Measurements from ENCODE around the gene KXD1.
A peak's percentile ranks its signal among the peaks of the same experiment; 100 is the strongest.
"Not testable (repeated sequence)": the region's sequence is repeated elsewhere in the genome, so short reads cannot be mapped to it uniquely, and the experiment has no call there.

Gene KXD1

DNA sequence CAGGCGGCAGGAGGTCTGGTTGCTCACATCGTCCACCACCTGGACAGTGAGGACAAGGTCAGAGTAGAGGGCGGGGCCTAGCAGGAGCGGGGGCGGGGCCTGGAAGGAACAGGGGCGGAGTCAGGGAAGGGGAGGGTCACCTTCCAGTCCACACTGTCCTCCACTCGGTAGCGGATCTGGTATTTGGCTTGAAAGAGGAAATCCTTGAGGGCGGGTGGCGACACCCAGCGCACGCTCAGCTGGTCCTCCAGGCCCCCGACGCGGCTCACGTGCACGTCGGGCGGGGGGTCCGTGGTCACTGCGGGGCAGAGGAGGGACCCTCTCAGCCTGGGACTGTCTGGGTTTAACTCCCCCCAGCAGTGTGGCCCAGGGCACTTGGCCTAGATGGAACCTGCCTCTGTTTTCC is 39.1 kb downstream of the KXD1 start:
- DNase-seq: peak; percentile 42
- no peak overlapping the region for H3K4me3 Mint-ChIP-seq
- no peak for ATAC-seq
- H3K9me3 Mint-ChIP-seq: no peaks in the 10 kb centered on the region
- no peak overlapping the region for H3K27ac Mint-ChIP-seq
- no peaks in the 10 kb centered on the region for H3K36me3 Mint-ChIP-seq (ENCODE audit: low read depth)
- H3K27me3 Mint-ChIP-seq: peaks cover 18% of the 10 kb centered on the region
- peaks cover 18% of the 10 kb centered on the region for H3K4me1 Mint-ChIP-seq

DNA sequence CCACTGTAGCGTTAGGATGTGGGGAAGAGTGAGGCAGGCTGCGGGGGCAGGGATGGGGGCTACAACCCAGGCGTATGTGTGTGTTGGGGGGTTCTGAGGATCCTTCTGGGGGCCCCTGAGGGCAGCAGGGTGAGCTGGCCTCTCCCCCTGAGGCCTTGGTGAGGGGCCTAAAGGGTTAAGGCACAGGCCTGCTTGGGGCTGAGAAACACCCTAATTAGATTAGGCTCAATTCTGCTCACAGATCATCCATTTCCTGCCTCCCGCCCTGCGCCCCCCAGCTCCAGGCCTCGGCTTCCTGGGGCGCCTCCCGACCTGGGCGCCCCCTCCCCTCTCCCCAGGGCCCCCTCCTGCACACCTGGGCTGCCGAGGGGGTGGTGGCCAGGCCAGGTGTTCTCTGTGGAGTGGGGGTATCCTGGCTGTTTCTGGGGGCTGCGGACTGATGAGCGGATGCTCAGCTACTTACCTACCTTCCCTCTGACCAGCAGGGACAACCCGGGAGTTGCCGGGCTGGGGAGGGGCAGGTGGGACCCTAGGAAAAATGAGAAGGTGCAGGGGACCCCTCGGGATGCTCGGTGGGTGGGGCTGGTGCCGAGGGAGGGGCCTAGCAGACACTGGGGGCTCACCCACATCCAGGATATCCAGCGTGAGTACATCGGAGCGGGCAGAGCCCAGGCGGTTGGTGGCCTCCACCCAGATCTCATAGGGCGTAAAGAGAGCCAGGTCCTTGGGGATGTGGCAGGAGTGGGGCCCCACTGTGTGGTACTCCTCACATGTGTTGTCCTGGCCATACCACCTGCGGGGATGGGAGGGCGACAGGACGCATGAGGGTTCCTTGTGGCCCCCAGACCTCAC is 40.4 kb downstream of the KXD1 start:
- no peak overlapping the region for H3K4me3 Mint-ChIP-seq
- H3K36me3 Mint-ChIP-seq (ENCODE audit: low read depth): no peaks in the 10 kb centered on the region
- DNase-seq (no peak), ATAC-seq (no peak)
- peaks cover 18% of the 10 kb centered on the region for H3K4me1 Mint-ChIP-seq
- H3K27me3 Mint-ChIP-seq: peaks cover 30% of the 10 kb centered on the region
- no peak overlapping the region for H3K27ac Mint-ChIP-seq
- no peaks in the 10 kb centered on the region for H3K9me3 Mint-ChIP-seq

DNA sequence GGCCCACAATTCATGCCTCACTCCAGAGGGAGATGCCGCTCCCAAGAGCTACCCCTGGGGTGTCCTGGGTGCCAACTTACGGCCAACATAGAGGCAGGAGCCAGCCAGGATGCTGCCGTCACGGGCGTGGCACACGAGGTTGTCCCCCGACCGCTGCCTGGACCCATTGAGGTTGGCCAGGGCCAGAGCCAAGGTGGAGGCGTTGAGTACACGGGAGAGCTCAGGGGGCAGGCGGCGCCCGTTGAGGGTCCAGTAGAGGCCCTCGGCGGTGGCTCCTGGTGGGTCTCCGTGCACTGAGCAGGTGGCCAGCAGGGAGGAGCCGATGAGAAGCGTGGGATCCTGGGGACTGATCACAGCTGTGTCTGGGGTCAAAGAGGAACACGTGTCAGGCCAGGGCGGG is 41.8 kb downstream of the KXD1 start:
- H3K27ac Mint-ChIP-seq: no peak overlapping the region
- DNase-seq (no peak), ATAC-seq (no peak)
- H3K27me3 Mint-ChIP-seq: peaks cover 37% of the 10 kb centered on the region
- no peak overlapping the region for H3K4me3 Mint-ChIP-seq
- peaks cover 13% of the 10 kb centered on the region for H3K4me1 Mint-ChIP-seq
- no peaks in the 10 kb centered on the region for H3K36me3 Mint-ChIP-seq (ENCODE audit: low read depth)
- H3K9me3 Mint-ChIP-seq: no peaks in the 10 kb centered on the region

DNA sequence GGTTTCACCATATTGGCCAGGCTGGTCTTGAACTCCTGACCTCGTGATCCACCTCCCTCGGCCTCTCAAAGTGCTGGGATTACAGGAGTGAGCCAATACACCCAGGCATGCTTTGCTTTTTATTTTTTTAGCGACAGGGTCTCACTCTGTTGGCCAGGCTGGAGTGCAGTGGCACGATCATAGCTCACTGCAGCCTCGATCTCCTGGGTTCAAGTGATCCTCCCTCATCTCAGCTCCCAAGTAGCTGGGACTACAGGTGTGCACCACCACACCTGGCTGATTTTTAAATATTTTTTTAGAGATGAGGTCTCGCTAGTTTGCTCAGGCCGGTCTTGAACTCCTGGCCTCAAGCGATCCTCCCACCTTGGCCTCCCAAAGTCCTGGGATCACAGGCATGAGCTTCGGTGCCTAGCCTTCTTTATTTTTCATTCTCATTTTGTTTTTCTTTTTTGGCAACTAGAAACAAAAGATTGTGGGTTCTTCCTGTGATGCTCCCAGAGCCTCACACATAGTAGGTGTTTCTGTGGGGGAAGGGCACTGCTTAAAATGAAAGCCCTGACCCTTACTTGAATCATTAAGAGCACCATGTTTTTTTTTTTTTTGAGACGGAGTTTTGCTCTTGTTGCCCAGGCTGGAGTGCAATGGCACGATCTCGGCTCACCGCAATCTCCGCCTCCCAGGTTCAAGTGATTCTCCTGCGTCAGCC is 43.2 kb downstream of the KXD1 start:
- not testable (repeated sequence) for DNase-seq; H3K4me3 Mint-ChIP-seq; H3K36me3 Mint-ChIP-seq (ENCODE audit: low read depth); ATAC-seq; H3K9me3 Mint-ChIP-seq; H3K4me1 Mint-ChIP-seq; H3K27ac Mint-ChIP-seq
- H3K27me3 Mint-ChIP-seq: peaks cover 47% of the 10 kb centered on the region

DNA sequence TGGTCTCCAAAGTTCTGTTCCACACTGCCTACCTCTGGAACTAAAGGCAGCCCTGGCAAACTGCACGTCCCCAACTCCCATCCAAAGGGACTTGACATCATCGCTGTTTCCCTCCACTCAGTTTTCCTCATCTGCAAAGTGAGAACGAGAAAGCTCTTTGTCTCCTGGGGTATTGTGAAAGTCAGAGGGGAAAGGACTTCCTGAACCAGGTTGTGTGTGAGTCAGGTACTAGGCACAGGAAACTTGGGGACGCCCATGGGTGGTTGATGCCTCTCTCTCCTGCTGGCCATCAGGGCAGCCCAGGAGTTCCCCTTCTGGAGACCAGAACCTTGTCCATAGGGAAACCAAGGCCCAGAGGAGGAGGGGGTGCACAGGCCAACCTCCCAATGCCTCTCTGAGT is 44.2 kb downstream of the KXD1 start:
- H3K36me3 Mint-ChIP-seq (ENCODE audit: low read depth): no peaks in the 10 kb centered on the region
- H3K4me1 Mint-ChIP-seq: peaks cover 4% of the 10 kb centered on the region
- H3K27me3 Mint-ChIP-seq: peaks cover 44% of the 10 kb centered on the region
- no peaks in the 10 kb centered on the region for H3K9me3 Mint-ChIP-seq
- H3K27ac Mint-ChIP-seq: no peak overlapping the region
- ATAC-seq (no peak), DNase-seq (no peak)
- H3K4me3 Mint-ChIP-seq: no peak overlapping the region

DNA sequence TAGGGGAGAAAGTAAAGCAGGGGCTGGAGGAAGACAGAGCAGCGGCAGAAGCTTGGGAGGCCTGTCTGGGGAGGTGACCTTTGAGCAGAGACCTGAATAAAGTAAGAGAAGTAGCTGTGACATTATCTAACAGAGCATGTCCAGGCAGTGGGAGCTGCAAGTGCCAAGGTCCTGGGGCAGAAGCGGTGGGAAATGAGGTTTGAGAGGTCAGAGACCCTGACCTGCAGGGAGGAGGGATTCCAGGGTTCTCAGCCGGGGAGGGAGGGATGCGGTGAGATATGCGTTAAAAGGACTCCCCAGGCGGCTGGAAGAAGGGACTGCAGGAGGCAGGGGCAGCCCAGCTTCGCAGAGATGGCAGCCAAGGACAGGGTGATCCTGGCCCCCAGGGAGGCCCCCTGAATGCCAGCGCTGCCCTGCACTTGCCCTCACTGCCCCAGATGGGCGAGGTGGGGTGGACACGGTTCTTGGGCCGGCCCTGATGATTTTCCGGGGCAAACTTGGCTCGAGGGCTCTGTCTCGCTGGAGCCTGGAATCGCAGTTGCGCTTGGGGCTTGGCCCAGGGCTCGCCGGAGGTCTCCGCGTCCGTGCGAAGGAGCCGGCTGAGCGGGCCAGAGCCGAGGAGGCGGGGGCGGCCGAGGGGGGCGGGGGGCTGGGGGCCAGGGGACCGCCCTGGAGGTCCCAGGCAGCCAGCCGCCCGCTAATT is 45.7 kb downstream of the KXD1 start:
- H3K4me1 Mint-ChIP-seq: peaks cover 4% of the 10 kb centered on the region
- H3K27me3 Mint-ChIP-seq: peaks cover 58% of the 10 kb centered on the region
- H3K4me3 Mint-ChIP-seq: no peak overlapping the region
- H3K9me3 Mint-ChIP-seq: no peaks in the 10 kb centered on the region
- peak; percentile 51 for ATAC-seq
- DNase-seq: no peak
- H3K36me3 Mint-ChIP-seq (ENCODE audit: low read depth): no peaks in the 10 kb centered on the region
- no peak overlapping the region for H3K27ac Mint-ChIP-seq

DNA sequence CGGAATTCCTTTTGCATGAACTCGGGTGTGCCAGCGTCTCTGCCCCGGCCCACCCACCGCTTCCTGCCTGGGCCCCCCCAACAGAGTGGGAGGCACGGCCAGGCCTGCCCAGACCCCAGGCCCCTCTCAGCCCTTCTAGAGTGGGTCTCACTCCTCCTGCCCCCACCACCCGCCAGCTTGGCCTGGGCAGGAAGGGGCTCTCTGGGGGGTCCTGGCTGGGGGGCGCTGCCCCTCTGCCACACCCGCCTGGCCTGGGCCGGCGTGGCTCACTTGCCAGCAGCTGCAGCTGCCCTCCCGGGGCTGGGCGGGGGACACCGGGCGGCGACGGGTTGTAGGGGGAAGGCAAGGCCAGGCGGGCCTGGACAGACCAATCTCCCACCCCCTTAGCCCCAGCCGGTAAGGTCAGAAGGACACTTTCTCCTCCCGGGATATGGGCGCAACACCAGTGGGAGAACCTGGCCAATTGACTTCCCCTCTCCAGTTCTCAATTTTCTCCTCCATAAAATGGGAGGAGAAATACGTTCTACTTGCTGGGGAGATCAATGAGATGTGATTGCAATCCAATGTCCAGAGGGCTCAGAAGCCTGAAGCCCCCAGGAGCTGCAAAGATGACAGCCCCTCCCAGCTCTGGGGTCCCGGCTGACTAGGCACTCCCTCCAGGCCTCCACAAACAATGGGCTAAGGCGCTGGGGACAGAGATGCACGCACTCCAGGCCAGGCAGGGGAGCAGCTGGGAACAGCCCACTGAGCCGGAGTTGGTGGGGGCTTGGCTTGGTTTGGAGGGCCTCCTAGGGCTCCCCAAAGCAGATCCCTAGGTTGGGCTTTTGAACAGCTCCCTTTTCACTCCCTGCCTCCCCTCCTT is 46.5 kb downstream of the KXD1 start:
- peaks cover 65% of the 10 kb centered on the region for H3K27me3 Mint-ChIP-seq
- no peak for ATAC-seq

DNA sequence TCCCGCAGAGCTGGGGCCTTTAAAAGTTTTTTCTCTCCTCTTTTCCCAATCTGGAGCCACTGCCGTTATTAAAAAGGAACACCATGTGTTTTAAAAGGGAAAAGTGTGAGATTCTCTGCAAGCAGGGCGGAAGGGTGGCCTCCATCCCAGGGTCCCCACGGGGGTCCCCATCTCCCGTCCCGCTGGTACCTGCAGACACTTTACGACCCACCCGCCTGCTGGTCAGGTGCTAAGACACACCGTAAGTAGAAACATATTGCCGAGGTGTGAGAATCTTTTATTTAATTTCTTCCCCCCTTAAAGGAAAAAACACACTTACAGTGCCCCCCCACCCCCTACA is 47.1 kb downstream of the KXD1 start:
- no peaks in the 10 kb centered on the region for H3K9me3 Mint-ChIP-seq

More for the DNA sequence above, 46.5 kb downstream of the KXD1 start:
- no peak for DNase-seq
- H3K27ac Mint-ChIP-seq: no peak overlapping the region
- no peaks in the 10 kb centered on the region for H3K36me3 Mint-ChIP-seq (ENCODE audit: low read depth)
- no peak overlapping the region for H3K4me3 Mint-ChIP-seq
- peaks cover 4% of the 10 kb centered on the region for H3K4me1 Mint-ChIP-seq
- no peaks in the 10 kb centered on the region for H3K9me3 Mint-ChIP-seq

DNA sequence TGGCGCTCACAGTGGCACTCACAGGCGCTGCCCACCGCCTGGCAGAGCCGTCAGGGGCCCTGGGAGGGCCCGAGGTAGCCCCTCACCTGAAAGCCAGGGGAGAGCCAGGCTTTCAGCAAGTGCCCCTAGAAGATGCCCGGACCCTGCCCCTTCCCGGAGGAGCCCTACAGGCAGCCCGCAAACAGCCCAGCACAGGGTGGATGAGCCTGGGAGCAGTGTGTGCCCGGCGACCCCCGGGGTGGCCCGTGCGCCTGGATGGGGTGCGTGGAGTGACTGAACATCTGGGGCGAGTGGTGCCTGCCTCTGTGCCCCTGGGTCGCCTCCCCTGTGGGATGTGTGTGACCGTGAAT is 47.5 kb downstream of the KXD1 start:
- Mint-ChIP-seq H3K4me3 (peak overlapping the region; percentile 27), H3K36me3 (ENCODE audit: low read depth) (no peaks in the 10 kb centered on the region), H3K27me3 (peaks cover 69% of the 10 kb centered on the region), H3K27ac (no peak overlapping the region), H3K9me3 (no peaks in the 10 kb centered on the region), H3K4me1 (peaks cover 4% of the 10 kb centered on the region)
- no peak for DNase-seq
- no peak for ATAC-seq

More for the DNA sequence above, 47.1 kb downstream of the KXD1 start:
- H3K36me3 Mint-ChIP-seq (ENCODE audit: low read depth): no peaks in the 10 kb centered on the region
- ATAC-seq (no peak), DNase-seq (no peak)
- peaks cover 4% of the 10 kb centered on the region for H3K4me1 Mint-ChIP-seq
- H3K27me3 Mint-ChIP-seq: peaks cover 68% of the 10 kb centered on the region
- H3K4me3 Mint-ChIP-seq: no peak overlapping the region
- no peak overlapping the region for H3K27ac Mint-ChIP-seq

DNA sequence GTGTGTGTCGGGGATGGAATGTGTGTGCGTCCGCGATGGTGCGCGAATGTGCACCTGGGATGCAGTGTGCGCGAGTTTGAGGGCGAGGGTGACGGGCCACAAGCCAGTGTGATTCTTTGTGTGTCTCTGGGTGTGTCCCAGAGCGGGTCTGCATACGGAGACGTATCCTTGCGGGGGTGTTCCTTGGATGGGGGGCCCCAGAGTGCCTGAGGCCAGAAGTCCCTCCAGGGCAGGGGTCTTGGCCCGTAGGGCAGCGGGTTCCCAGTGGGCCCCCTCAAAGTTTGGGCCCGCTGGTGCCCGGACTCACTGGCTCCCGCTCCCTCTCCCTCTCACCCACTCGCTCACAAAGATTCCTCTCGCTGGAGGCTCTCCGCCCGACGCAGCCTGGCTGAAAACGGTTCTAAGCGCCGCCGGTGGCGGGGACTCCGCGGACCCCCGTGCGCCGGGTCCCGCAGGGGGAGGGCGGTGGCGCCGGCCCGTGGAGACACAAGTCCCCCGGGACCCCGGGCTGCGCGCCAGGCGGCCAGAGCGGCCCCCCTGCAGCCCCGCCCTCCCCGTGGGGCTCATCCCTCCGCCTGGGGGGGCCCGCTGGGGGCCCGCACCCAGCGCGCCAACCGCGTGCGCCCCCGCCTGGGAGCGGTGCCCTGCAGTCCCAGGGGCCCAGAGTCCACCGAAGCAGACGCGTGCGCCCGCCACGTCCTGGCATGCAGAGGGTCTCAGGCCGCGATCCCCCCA is 48.0 kb downstream of the KXD1 start:
- Mint-ChIP-seq H3K36me3 (ENCODE audit: low read depth) (no peaks in the 10 kb centered on the region), H3K9me3 (no peaks in the 10 kb centered on the region), H3K4me1 (peaks cover 4% of the 10 kb centered on the region), H3K4me3 (peak overlapping the region; percentile 27), H3K27ac (no peak overlapping the region), H3K27me3 (peaks cover 72% of the 10 kb centered on the region)
- no peak for ATAC-seq
- DNase-seq: no peak

DNA sequence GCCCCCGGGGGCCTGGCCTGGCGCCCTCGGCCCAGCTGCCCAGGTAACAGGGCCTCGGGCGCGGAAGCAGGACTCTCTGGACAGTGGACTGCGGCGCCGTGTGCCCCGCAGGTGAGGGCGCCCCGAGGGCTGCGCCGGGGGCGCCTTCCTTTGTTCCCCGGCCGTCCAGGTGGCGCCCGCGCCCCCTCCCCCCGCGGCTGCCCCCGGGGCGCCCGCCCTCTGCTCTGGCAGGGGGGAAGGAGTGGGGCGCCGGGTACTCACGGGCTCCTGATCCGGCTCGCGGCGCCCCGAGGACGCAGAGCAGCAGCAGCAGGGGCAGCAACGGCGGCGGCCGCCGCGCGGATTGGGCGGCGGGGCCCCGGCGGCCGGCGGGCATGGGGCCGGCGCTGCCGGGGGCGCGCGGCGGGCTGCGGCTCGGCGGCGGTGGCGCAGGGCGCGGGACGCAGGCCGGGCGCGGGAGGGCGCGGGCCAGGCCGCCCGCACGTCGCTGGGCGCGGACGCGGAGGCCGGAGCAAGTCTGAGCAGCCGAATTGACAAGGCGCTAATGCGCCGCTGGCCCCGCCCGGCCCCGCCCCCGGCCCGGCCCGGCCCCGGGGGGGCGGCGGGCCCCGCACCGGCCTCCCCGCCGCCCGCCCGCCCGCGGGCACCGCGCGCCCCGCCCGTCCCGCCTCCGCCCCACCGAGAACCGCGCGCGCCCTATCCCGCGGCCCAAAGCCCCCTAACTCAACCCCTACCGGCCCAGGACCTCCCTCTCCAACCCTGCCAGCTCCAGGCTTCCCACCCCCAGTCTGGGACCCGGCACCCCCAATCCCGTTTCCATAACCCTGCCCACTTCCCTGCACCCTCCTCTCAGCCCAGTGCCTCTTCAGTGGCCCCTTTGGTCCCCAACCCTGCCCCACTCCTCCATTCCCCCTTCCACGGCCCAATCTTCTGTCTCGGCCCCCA is 48.9 kb downstream of the KXD1 start, which contains the start of gene CRLF1:
TSS of gene CRLF1 (minus strand) at position 519 of the 945 bp plus-strand sequence. CDS start at position 376, 143 bp downstream.
- Mint-ChIP-seq H3K27me3 (peaks cover 74% of the 10 kb centered on the region), H3K9me3 (no peaks in the 10 kb centered on the region), H3K4me3 (no peak within 1 kb of the TSS), H3K27ac (no peak within 1 kb of the TSS), H3K4me1 (peaks cover 9% of the 10 kb centered on the region), H3K36me3 (ENCODE audit: low read depth) (no peaks in the 10 kb centered on the region)
- ATAC-seq (no peak), DNase-seq (no peak)

DNA sequence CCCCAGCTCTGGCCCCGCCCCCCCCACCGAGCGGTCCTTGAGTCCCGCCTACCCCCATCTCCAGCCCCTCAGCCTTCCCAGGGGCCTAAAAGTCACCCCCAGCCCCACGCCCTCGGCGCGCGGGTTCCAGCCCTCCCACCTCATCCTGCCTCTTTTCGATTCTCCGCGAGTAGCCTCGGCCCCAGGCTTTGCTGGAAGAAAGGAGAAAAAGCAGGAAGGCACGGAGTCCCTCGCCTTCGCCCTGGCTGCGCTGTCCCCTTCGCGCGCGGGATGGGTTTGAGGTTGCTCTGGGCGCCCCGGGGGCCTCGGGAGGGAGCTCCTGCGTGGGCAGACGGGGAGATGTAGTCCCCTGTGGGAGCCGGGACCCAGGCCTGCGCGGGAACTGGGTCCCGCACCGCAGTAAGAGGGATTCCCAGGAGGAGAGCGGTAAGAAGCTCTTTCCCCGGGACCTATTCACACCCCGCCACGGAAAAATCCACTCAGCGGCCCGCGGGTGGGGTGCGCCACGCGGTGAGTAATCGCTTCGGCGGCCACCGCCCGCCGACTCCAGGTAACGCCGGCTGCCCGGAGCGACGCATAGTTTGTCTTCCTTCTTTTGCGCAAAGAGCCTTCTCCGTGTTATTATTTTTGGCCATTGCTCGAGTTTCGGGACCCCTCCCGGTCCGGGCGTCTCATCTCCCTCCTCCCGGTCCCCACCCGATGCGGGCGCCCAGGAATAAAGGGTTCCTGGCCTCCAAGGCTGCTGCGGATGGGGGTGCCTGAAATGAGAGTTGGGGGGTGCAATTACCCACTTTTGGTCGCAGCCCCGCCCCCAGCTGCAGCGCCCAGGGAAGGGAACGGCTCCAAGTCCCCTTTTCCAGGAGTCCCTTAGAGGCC is 49.8 kb downstream of the KXD1 start:
- H3K27ac Mint-ChIP-seq: no peak overlapping the region
- H3K27me3 Mint-ChIP-seq: peaks cover 72% of the 10 kb centered on the region
- DNase-seq (no peak), ATAC-seq (no peak)
- H3K9me3 Mint-ChIP-seq: no peaks in the 10 kb centered on the region
- no peaks in the 10 kb centered on the region for H3K36me3 Mint-ChIP-seq (ENCODE audit: low read depth)
- no peak overlapping the region for H3K4me3 Mint-ChIP-seq
- peaks cover 15% of the 10 kb centered on the region for H3K4me1 Mint-ChIP-seq

Measured in activated naive CD8-positive, alpha-beta T cell treated with anti-CD3 and anti-CD28 coated beads, Interleukin-2, amount 50 U/mL, for 24 hours (primary cell).